Stimulated activated CD4-positive, alpha-beta T cell treated with anti-CD3 and anti-CD28 coated beads, Interleukin-12 subunit alpha, Interleukin-12 subunit beta, amount 100 ng/mL, for 48 hours (primary cell): ENCODE results near the gene UFM1.
"Not testable (repeated sequence)": the region's sequence is repeated elsewhere in the genome, so short reads cannot be mapped to it uniquely, and the experiment has no call there.

Source experiments
- DNase-seq, 3 donors: peaks; one replicate each; pipeline ENCODE4 v3.0.0-alpha.2; 2020; ENCODE audit warnings: low read depth in 2 of 3, low spot score in 1 of 3

Gene UFM1

DNA sequence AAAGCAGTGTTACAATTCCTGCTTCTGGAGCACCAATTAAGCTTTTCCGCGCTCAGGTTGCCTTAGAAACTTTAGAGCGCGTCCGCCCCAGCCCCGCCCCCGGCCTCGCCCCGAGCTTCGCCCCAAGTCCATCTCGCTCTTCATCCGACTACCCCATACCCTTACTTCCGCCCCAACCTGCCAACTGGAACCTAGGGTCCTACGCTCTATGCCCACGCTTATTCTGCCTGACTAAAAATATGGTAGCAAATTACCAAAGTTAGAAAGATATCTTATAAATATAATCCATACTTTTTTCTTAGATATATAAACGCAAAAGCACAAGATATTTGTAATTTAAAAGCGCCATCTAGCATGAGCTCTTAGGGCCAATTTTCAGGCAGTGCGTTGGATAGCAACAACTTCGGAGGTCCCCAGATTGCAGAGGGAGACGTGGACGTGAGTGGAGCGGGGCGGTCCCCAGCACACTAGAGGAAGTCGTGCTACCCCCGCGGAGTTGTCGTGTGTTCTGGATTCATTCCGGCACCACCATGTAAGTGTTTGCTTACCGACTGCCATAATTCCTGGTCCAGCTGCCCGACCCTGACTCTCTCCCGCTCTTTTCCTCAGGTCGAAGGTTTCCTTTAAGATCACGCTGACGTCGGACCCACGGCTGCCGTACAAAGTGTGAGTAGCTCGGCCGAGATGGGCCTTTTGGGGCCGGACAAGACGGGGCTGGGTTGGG lies at the start of gene UFM1:
TSS of gene UFM1 (plus strand) at position 462 of the 724 bp plus-strand sequence. CDS start at position 531, 69 bp downstream.
- peak; percentile 75 to 83 (median 81) for DNase-seq

DNA sequence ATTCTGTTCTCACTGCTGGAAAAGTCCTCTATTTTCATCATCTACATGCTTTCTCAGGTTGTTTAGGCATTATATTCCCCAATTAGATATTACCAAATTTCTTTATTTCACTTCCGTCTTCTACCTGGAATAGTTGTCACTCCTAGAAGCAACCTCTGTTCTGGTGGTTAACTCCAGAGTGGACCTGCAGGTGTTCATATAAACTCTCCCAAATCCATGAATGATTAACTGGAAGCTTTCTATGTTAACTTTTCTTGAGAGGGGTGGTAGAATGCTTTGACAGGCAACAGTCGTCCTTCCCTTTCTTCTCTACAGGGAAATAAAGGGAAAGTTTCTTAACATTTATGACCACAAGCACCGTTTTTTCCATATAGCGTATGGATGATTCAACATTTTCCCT lies 48.4 kb upstream of the UFM1 start:
- no peak for DNase-seq

DNA sequence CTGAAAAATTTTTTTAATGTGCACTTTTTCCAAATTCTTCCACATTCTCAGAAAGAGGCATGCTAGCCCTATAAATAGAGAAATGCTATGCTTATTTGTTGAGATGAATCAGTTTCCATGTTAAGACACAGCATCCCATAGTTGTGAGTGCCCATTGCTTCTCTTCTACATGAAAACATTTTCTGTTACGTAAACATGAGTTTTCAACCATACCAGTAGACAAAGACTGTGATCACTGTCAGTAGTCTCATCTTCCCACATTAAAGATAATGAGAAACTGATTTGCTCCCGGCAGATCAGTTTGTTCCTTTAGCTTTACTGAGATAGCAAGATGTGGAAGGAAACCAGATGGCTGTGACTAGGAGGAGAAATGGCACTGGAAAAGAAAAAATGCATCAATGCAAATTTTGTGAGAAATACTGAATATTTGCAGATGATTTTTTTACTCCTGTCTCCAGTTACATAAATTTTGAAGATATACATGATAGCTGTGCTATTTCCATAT lies 45.8 kb upstream of the UFM1 start:
- no peak for DNase-seq

DNA sequence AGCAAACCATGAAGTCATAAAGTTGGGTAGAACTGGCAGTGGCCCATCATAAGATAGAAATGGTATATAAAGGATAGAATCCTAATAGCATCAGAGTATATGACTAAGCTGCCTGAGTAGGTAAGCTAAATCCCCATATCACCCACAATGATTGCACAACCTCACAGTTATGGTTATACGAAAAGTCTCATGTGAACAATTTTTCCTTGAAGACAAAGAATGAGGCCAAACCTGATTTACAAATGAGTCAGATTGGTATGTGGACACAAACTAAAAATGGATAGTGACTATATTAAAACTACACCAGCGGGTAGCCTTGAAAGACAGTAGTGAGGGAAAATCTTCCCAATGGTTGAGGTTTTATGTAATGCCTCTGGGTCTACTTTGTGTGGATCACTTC lies 40.9 kb upstream of the UFM1 start:
- DNase-seq = no peak

DNA sequence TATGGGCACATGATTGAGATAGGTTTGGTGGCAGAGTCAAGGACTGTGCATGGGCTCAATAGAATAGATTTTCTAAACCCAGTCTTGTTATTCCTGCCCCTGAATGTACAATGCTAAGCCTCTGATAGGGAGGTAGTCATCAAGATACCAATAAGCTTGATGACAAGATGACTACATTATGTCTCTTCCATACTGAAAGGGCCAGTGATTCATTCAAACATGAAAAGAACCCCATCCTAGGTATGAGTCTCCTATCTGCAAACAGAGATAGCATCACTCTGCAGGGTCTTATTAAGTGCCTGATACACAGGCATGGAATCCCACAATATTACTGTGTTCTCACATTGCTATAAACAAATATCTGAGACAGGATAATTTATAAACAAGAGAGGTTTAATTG lies 40.3 kb upstream of the UFM1 start:
- DNase-seq = no peak

DNA sequence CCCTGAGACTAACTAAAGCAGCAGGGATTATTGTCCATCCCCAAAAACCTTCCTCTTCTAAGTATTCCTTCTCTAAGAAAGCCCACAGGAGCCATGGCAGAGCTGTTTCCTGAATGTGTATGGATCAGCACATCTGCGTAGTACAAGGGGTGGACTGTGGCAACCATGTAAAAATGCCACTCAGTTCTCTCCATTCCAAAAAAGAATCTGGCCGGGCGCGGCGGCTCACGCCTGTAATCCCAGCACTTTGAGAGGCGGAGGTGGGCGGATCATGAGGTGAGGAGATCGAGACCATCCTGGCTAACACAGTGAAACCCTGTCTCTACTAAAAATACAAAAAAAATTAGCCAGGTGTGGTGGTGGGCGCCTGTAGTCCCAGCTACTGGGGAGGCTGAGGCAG lies 38.5 kb upstream of the UFM1 start:
- not testable (repeated sequence) for DNase-seq

DNA sequence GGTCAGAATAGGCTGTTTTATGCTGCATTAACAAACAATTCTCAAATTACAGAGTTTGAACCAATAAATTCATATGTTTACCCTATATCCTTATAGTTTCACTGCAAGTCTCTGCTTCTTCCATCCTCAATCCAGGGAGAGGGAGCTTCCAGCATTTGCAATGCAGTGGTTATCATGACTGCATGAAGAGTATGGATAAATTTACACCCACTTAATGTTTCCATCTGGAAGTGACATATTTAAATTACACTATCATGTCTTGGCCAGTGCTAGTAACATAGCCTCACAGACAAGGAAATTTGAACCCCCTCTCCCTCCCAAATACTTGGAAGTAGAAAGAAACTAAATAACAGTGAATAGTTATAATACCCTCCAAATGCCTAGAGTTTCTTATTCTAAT lies 33.5 kb upstream of the UFM1 start:
- no peak for DNase-seq

DNA sequence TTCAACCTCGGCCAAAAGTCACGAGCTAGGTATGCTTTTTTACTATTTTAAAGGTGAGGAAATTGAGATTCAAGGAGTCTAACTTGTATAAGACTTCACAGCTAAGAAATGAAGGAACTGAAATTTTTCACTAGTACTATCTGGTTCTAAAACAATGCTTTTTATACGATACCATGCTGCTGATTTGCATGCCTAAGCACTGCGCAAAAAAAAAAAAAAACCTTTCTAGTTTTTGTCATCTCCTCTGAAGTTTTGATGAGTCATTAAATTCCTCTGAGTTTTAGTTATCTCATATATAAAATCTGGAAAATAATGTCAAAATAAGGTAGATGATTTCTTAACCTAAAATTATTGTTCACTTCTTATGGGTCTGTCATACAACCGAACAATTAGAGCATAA lies 28.0 kb upstream of the UFM1 start:
- no peak for DNase-seq

DNA sequence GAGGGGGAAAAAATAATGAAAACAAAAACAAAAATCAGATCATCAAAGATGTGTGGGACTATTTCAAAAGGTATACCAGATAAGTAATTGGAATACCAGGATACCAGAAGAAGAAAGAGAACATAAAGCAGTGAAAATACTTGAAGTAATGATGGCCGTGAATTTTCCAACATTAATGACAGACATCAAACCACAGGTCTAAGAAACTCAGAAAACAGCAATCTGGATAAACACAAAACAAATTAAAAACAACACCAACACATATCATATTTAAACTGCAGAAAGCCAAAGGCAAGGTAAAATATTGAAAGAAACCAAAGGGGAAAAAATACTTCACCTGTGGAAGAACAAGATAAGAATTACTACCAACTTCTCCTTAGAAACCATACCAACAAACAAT lies 24.2 kb upstream of the UFM1 start:
- no peak for DNase-seq

DNA sequence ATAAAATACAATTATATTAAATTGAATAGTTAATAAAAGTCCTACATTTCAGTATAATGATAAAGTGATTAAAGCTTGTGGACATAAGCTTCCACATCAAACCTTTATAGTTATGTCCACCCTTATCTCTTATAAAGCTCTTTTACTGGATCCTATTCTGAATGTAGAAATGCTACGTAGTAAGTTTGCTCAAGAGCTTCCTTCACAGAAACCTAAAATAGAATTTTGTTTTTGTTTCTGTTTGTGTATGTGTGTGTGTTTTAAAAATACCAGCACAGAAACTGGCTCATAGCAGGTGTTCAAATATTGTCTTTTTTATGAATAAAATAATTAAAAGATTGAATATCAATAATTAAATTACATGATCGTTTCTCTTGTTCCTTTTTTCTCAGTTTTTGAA lies 21.0 kb upstream of the UFM1 start:
- no peak for DNase-seq

DNA sequence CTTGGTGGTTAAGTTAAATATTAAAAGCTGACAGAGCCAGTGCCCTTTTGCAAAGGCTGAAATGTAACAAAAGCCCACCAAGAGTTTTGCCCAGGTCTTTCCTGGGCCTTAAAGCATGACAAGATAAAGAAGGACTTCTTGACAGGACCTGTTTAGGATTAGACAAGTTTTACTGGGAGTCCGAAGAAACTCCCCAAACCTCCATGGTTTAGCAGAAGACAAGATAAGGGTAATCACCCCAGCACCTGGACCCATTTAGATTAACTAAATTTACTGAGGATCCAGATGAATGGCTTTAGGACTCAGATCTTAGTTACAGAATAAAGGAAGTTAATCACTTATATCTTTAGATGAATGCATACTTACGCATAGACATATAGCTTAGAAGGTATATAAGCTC lies 14.8 kb upstream of the UFM1 start:
- no peak for DNase-seq

DNA sequence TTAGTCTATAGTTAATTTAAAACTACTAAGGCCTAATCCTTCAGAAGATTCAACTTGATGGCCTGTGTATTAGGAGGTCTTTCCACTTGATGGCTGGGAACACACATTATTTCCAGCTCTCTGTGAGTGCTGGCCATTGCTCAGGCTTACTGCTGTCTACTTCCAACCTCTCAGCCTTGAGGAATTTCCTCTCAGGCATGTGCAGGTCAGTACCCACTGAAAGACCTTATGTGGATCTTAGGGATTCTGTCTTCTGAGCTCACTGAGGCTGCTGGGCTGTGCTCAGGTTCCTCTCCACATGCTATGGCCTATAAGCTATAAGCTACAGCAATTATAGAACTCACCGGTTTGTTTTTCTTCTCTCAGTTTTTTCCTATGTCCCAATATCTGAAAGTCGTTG lies 11.6 kb upstream of the UFM1 start:
- DNase-seq = no peak

DNA sequence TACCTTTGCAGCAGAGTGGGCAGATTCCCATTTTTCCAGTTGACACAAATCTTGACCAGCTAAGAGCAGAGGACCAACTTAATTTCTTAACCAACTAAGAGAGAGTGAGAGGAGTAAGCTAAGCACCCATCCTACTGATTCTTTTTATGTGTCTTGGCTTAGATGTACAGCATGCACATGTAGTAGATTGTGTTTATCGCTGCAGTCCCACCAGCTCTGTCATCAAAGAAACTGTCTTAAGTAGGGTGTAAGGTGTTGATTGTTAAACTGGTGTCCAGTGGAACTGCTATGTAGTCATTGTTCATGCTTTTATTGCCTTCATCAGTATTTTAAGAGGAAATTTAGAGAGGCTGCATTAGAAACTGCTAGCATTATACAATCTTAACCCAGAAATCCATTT lies 9.0 kb upstream of the UFM1 start:
- no peak for DNase-seq

DNA sequence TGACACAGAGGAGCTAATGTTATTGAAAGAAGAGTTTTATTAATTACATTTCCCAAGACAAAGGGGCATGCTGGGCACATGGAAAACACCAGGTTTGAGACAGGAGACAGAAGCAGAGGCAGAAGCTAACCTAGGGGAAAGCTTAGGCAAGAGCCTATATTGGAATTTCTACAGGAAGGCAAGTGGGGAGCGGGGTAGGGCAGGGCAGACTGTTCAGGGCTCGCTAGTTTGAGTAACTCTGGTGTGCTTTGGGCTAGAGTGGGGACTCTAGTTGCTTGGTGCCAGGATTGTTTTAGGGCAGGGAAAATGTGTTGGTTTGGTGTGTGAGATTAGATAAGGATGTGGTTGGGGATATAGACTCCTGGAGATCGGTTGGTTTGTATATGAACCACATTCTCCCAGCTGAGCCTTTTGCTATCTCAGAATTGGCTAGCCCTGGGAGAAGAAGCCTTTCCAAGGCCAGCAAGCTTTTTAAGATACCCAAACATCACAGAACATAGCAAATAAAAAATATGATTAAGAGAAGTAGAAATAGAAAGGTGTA lies 8.4 kb upstream of the UFM1 start:
- DNase-seq = no peak

DNA sequence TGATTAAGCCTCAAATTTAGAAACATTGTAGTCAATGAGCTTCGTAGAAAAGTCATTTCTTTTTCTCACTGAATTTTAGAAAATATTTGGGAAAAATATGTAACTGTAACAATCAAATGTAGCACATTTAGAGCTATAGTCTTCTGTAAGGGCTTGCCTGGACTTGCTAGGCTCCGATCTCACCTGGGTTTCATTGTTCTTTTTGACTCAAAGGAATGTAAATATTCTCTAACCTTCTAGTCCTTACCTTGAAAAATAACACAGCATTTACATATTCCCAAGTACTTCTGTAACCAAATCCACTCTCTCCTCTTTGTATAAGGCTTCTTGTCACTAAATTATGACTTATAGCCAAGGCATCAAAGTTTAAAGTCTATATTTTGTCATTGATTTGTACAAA lies 2.9 kb upstream of the UFM1 start:
- no peak for DNase-seq

DNA sequence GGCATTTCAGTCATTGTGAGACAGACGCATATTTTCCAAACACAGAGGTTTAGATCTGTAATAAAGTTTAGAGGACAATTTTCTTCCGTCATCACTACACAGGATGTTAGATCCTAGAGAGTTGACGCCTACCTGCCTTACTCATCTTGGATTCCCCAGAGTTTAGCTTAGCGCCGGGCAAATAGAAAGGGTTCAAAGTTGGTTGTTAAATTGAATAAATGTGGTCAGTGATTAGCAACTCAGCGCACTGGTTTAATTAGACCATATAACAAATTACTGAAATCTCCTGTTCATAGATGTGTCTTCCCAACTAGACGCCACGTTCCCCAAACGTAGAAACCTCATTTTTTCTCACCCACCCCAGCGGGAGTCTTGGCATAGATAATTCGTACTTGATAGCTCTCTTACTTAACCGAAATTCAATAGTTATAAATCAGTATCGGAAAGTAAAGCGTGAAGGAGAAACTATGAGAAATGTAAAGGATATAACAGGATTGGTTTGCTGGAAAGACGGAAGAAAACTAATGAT lies 726 bp upstream of the UFM1 start:
- DNase-seq = peak; percentile 4 to 28 (median 12)

DNA sequence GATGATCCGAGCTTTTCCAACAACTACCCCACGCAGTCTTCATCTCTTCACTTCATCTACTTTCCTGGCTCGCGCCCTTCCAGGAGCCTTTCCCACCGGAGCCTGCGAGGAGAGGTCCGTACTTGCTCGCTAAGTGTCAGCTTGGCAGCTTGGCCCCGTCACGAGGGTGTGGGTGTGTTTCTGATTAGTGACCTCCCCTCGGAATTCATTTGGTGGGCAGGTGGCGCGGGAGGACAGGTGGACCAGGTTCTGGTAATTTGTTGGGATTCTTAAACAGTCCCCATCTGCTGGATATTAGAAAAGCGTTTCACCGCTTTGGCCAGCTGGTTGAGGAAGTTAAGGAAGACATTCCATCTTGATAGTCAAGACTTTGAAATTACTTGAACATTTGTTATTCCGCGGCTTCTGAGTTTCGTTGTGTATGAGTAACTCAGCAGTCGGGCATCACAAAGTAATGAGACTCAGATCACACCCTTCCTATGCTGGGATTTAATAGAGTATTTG lies 515 bp downstream of the UFM1 start:
- peak; percentile 28 to 44 (median 42) for DNase-seq

DNA sequence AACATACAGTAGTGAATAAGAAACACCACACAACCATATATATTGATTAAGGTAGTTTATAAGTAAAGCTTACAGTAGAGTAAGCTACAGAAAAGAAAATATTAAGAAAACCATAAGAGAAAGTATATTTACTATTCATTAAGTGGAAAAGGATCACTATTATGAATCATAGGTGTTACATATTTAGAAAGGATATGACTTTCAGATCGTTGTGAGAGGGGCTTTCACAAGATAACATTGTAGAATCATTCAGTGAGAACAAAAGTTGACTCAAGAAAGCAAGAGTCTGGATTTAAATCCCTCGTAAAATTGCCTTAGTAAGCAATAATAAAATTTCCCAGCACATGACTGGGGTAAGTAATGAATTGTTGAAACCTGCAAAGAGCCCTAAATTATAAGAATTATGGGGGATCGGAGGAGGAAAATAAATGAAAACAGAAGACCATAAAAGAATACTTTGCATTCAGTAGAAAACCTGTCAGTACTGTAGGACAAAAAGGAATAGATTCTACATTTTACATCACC lies 6.0 kb downstream of the UFM1 start:
- DNase-seq = no peak

DNA sequence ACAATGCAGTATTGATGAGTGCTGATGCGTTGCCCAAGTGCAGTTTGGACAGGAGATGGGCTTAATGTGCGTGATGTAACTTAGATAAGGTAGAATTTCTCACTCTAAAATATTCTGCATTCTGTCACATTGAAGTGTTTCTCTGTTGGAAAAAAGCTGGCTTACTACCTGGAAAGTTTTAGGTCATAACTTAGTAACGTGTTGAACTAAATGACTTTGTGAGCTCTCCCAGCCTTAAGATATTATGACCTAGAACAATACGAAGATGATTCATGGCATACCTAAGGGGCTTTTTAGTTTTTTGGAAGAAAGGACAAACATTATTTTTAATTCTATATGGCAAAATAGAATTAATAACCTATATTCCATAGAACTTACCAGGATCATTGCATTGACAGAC lies 9.0 kb downstream of the UFM1 start:
- no peak for DNase-seq

DNA sequence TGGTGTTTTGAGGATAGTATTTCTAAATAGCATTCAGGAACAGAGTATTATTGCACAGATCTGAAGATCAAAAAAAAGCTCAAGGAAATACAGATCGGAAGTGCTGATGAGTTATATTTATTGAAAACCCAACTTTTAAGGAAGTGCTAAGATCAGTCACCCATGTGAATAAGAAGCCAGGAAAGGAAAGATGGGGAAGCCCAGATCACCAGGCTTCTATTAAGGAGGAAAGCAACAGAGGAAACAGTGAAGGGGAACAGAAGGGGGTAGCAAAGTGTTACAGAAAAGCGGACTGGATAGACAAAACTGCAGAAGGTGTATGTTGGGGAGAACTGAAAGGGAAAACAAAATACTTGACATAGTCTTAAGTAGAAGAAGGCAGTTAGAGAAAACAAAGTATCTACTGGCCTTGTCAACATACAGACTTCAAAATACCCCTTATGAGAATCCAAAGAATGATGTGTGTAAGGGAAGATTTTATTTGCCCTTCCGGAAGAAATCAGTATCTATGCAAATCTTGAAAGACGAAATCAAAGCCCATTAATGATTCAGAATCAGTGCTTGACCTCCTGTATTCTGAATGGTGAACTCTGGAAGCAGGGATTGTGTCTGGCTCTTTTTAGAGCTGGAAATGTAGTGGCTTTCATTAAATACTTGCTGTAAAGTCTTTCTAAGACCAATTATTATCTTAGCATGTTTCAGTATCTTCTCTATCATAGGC lies 12.1 kb downstream of the UFM1 start:
- DNase-seq = no peak

DNA sequence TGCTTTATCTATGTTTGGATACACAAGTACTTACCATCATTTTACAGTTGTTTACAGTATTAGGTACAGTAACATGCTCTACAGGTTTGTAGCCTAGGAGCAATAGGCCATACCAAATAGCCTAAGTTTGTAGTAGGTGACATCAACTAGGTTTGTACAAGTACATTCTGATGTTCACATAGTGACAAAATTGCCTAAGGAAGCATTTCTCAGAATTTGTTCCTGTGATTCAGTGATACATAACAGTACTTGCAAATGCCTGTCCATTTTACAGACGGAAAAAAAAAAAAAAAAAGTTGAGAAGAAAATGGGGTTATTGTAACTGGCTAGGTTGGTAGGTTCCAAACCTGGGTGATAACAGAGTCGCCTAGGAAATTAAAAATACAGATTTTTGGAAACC lies 13.6 kb downstream of the UFM1 start:
- DNase-seq = no peak

DNA sequence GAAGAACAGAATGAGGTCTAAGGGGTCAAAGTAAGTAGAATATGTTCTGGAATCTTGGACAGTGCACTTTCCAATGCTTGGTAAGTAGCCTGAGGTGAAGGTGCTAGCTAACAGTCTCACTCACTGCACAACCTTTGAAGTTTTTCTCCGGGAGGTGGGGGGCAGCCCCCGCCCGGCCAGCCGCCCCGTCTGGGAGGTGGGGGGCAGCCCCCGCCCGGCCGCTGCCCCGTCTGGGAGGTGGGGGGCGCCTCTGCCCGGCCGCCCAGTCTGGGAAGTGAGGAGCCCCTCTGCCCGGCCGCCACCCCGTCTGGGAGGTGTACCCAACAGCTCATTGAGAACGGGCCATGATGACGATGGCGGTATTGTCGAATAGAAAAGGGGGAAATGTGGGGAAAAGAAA lies 14.1 kb downstream of the UFM1 start:
- not testable (repeated sequence) for DNase-seq
